Prostate gland (tissue), 2 donors: ENCODE data around the gene SREBF1.

Experiments used
- POLR2AphosphoS5 ChIP-seq: sonication (generic); formaldehyde crosslinking; IDR thresholded peaks from one replicate; pipeline ENCODE4 v1.6.1; 2017; ENCODE audit warnings: antibody characterized with exemption
- TF ChIP-seq, protein P1 (sequence below), 4 experiments: fragments of 200-600 bp in 2 of 4; fragments of 450-650 bp in 2 of 4; sonication (generic) in 2 of 4; IDR thresholded peaks; 1 replicate in 3 of 4; 2 replicates in 1 of 4; pipeline ENCODE4 v1.5.1; 2016 to 2019; ENCODE audit warnings: antibody characterized with exemption in 4 of 4, mild to moderate bottlenecking in 2 of 4, moderate library complexity in 2 of 4

DNA sequence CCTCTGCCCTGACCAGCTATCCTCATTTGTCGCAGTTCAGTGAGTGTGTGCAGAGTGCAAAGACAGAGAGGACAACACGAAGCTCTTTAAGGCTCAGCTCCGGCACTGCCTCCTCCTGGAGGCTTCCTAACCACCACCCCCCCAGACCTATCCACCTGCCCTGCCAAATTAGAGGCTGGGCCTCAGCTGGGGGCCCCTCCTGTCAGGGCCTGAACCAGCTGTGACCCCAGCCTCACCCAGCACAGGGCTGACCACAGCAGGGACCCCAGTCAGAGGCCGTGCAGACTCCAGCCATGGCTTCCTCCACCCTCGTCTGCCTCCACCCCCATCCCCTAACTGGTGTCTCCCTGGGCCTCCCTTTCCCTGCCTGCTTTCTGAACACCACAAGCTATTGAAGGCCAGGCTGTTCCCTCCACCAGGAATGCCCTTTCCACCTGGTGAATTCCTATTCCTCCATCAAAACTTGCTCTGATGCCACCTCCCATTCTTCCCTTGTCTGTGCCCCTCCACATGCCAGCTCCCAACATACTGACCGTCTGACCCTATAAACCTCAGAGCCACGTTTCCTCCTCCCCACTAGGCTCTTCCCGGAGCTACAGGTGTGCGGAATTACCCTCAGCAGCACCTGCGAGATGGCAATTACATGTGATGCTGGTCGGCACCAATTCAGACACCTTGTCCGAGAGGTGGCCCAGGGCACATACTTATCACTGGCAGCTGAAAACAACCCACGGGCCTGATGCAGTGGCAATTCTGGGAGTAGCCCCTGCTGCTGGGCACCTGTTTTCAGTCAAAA lies 8.8 kb downstream of the SREBF1 start:
- TF ChIP-seq POLR2AphosphoS5: no peak
- TF ChIP-seq, protein P1, sequence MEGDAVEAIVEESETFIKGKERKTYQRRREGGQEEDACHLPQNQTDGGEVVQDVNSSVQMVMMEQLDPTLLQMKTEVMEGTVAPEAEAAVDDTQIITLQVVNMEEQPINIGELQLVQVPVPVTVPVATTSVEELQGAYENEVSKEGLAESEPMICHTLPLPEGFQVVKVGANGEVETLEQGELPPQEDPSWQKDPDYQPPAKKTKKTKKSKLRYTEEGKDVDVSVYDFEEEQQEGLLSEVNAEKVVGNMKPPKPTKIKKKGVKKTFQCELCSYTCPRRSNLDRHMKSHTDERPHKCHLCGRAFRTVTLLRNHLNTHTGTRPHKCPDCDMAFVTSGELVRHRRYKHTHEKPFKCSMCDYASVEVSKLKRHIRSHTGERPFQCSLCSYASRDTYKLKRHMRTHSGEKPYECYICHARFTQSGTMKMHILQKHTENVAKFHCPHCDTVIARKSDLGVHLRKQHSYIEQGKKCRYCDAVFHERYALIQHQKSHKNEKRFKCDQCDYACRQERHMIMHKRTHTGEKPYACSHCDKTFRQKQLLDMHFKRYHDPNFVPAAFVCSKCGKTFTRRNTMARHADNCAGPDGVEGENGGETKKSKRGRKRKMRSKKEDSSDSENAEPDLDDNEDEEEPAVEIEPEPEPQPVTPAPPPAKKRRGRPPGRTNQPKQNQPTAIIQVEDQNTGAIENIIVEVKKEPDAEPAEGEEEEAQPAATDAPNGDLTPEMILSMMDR (IDR thresholded peaks at IDR 0.05): no peak
